ENCODE results near the gene PPIG. TPM values are rescaled to one million over a fixed set of nuclear protein-coding genes. Genes with fewer than 3 reads are reported as not detected.

Gene PPIG
- total and polyA plus RNA-seq, 9 of the 15 experiments (the other 6 are each of a cell fraction or from before 2014, with no cell fraction given): 52.5 to 166 (median 124) TPM

- TF ChIP-seq MLX (CRISPR knock-in tag; conservative IDR thresholded peaks at IDR 0.05) (0 out of 4 replicates have a peak, but pooled peaks of 1 of the 2 experiments have one; percentile 56), TCFL5 (CRISPR knock-in tag; conservative IDR thresholded peaks at IDR 0.05) (no peak), CTCFL (IDR thresholded peaks at IDR 0.05; ENCODE audit: borderline replicate concordance, insufficient read depth, low read depth, low read length, poor library complexity, severe bottlenecking) (no peak), KLF16 (IDR thresholded peaks at IDR 0.05) (no peak), IRF1 (CRISPR knock-in tag; IDR thresholded peaks at IDR 0.05; ENCODE audit: borderline replicate concordance) (no peak; the same call in 1 of the 2 replicates), DMBX1 (CRISPR knock-in tag; IDR thresholded peaks at IDR 0.05; ENCODE audit: borderline replicate concordance) (peak; percentile 39; the same call in 1 of the 2 replicates), KAT2B (IDR thresholded peaks at IDR 0.05; ENCODE audit: low read depth, low read length) (no peak), TCF3 (CRISPR knock-in tag; IDR thresholded peaks at IDR 0.05) (no peak), ZBTB11 (CRISPR knock-in tag; IDR thresholded peaks at IDR 0.05) (peak in 1 of 3 experiments; percentile 44; a peak in 2 of 6 replicates), SIN3B (IDR thresholded peaks at IDR 0.05; ENCODE audit: low read depth) (peak; percentile 93), TBP (optimal IDR thresholded peaks at IDR 0.05; ENCODE audit: low read depth, low read length) (peak; percentile 75), NCOA6 (IDR thresholded peaks at IDR 0.05) (no peak), TEAD1 (CRISPR knock-in tag; IDR thresholded peaks at IDR 0.05) (peak in 1 of 2 experiments; percentile 90; a peak in 2 of 4 replicates), NFE2L1 (tag; IDR thresholded peaks at IDR 0.05; ENCODE audit: borderline replicate concordance, low read depth) (no peak), ZNF133 (CRISPR knock-in tag; IDR thresholded peaks at IDR 0.05) (no peak), MTA3 (IDR thresholded peaks at IDR 0.05; ENCODE audit: borderline replicate concordance) (peak; percentile 96; the same call in 1 of the 2 replicates), ETV6 (IDR thresholded peaks at IDR 0.05; ENCODE audit: borderline replicate concordance in 1 of 2, low read depth in 2 of 2, low read length in 1 of 2) (0 out of 4 replicates have a peak, but pooled peaks of 1 of the 2 experiments have one; percentile 52), ETV6 (CRISPR knock-in tag; IDR thresholded peaks at IDR 0.05; ENCODE audit: borderline replicate concordance) (no peak; the same call in 1 of the 2 replicates), KLF10 (CRISPR knock-in tag; IDR thresholded peaks at IDR 0.05) (0 out of 2 replicates have a peak, but pooled peaks have one; percentile 21)
Measured at GRCh38 chr2:169584005-169584877, at the start of gene PPIG (continued).
